Fibroblast of the aortic adventitia (primary cell): ENCODE results near the gene LUC7L2. TPM values are rescaled to one million over a fixed set of nuclear protein-coding genes. Genes with fewer than 3 reads are reported as not detected.
A peak's percentile ranks its signal among the peaks of the same experiment; 100 is the strongest.

ENCODE experiments used
- DNase-seq: peaks from one replicate; pipeline ENCODE4 v3.0.0-alpha.2; 2010; ENCODE audit warnings: low read depth
- H3K4me3 ChIP-seq: 2 replicates; pipeline ENCODE4 v1.5.1; 2011; ENCODE audit warnings: low read depth, mild to moderate bottlenecking, control low read depth, low read length, moderate library complexity
- total RNA-seq: library from RNA; depleted of rRNA; stranded (reverse); fragments of >200 nt; gene quantifications from 2 replicates; pipeline ENCODE4 v1.2.3, GENCODE V29; 2012; ENCODE audit warnings: low replicate concordance
- TF ChIP-seq, protein P1 (sequence below): IDR thresholded peaks from 2 replicates; pipeline ENCODE4 v1.5.1; 2011; ENCODE audit warnings: mild to moderate bottlenecking, low read length, control low read depth, inconsistent platforms; ENCODE audit not compliant: insufficient read depth

Gene LUC7L2
- total RNA-seq, 1 donor: 58.5 TPM

DNA sequence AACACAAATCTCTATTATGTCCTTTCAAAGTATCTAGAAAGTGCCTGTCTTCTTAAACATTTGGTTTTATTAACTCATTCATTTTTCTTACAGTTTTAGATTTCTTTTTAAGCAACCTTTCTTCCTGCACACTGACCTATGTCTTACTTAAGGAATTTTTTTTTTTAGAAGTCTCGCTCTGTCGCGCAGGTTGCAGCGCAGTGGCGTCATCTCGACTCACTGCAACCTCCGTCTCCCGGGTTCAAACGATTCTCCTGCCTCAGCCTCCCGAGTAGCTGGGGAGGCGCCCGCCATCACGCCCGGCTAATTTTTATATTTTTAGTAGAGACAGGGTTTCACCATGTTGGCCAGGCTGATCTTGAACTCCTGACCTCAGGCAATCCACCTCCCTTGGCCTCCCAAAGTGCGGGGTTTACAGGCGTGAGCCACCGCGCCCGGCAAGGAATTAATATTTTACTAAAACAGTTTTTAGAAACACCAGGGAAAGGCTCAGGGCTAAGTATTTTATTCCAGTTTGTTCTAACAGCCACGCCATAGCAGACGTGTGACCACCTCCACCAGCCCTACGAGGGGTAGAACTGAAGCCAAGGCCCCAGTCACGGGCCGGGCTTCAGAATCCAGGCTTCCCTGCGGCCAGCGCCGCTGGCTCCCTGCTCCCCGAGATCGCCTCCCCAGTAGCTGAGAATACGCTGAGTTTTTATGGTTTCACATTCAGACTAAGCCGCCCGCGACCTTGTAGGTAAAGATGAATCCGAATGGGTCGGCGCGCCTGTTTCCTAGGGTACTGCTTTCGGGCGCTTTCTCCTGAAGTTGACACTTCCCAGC is 941 bp upstream of the LUC7L2 start:
- peak overlapping the region; percentile 93 for H3K4me3 ChIP-seq
- peak; percentile 59 for DNase-seq
- TF ChIP-seq, protein P1, sequence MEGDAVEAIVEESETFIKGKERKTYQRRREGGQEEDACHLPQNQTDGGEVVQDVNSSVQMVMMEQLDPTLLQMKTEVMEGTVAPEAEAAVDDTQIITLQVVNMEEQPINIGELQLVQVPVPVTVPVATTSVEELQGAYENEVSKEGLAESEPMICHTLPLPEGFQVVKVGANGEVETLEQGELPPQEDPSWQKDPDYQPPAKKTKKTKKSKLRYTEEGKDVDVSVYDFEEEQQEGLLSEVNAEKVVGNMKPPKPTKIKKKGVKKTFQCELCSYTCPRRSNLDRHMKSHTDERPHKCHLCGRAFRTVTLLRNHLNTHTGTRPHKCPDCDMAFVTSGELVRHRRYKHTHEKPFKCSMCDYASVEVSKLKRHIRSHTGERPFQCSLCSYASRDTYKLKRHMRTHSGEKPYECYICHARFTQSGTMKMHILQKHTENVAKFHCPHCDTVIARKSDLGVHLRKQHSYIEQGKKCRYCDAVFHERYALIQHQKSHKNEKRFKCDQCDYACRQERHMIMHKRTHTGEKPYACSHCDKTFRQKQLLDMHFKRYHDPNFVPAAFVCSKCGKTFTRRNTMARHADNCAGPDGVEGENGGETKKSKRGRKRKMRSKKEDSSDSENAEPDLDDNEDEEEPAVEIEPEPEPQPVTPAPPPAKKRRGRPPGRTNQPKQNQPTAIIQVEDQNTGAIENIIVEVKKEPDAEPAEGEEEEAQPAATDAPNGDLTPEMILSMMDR: no peak

DNA sequence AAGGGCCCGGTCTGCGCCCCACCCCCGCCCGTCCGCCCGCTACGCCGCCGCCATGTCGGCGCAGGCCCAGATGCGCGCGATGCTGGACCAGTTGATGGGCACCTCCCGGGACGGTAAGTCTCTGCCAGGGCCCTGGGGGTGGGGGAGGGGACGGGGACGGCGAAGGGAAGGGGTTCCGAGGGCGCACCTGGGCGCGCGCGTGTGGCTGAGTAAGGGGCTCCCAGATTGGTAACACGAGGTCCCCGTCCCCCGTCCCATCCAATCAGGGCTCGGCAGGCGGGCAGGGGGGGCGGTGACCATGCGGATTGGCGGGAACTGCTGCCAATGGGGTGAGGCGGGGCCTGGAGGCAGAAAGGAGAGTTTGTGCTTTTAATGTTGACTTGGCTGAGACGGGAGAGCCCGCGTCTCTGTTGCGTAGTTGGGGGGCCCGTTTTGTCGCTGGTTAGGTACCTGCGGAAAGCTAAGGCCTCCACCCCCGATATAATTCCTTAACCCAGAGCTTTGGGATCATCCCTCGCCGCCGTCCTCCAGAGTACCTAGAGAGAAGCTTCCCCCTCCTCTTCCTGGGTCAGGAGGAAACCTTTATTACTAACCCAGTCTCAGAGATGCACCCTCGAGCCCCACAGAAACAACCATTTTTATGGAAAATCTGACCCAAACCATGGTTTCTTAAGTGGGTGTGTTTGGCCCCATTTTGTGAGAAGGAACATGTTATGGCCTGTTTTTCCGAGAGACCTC is 685 bp downstream of the LUC7L2 start:
- peak; percentile 88 for DNase-seq
- H3K4me3 ChIP-seq: peak overlapping the region; percentile 92
- TF ChIP-seq, protein P1: no peak

DNA sequence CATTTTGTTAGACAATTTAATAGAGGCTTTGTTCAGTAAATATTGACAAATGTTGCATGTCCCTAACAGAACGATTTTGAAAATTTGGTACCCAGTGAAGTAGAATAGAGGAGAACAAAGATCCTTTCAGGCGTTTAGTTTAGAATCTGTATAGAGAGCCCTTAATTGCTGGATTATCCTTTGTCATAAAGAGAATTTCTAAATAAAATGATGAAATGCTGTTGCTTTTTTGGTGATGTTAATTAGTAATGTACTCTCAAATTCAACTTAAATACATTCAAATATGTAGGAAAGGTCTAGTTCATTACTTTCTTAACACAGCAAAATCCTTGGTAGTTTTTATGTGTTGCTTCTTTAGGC is 1.2 kb downstream of the LUC7L2 start:
- H3K4me3 ChIP-seq: peak overlapping the region; percentile 92
- TF ChIP-seq, protein P1: no peak
- no peak for DNase-seq

- H3K4me3 ChIP-seq: peak overlapping the region; percentile 92
- TF ChIP-seq, protein P1: no peak
- DNase-seq: no peak
These were observed 1.8 kb downstream of the LUC7L2 start for GRCh38 chr7:139361523-139361922.

GRCh38 chr7:139362302-139362701 is 2.6 kb downstream of the LUC7L2 start:
- DNase-seq: no peak
- no peak overlapping the region for H3K4me3 ChIP-seq
- TF ChIP-seq, protein P1: no peak

DNA sequence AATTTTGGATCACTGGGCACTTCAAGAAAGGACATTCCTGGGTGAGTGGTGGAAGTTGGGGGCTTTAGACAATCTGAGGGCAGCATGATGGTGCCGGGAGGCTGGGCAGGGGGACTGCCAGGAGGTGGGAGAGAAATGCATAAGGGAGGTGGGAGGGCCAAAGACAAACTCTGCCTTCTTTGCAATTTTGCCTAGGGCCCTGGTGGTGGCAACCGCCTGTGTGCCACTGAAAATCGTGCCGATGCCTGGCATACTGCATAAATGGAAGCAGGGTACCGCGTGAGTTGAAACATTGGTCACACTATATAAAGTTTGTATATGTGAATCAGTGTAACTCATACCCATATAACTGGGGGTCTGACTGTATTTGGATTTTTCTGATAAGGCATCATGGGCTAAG is 3.3 kb downstream of the LUC7L2 start:
- TF ChIP-seq, protein P1: no peak
- DNase-seq: no peak
- no peak overlapping the region for H3K4me3 ChIP-seq
